H1 (cell line): ENCODE measurements around the gene TCF25. TPM values are rescaled to one million over a fixed set of nuclear protein-coding genes. Genes with fewer than 3 reads are reported as not detected.

Experiments used
- ATF2 ChIP-seq: IDR thresholded peaks from 2 replicates; pipeline ENCODE4 v1.6.1; 2012; ENCODE audit warnings: low read length, inconsistent platforms
- SP4 ChIP-seq: IDR thresholded peaks from 2 replicates; pipeline ENCODE4 v1.6.1; 2012; ENCODE audit warnings: low read length, inconsistent platforms
- polyA plus RNA-seq, 7 experiments: library from polyadenylated mRNA; depleted of rRNA in 3 of 7; stranded (reverse) in 5 of 7; unstranded in 2 of 7; fragments of >200 nt in 5 of 7; fragments of 200-250 nt in 2 of 7; gene quantifications; 1 replicate in 5 of 7; 2 replicates in 1 of 7; 4 replicates in 1 of 7; pipeline versions ENCODE4 v1.2.1 to v1.2.3, GENCODE V29; 2011 to 2013; ENCODE audit warnings: missing spikeins in 2 of 7, mixed read lengths in 2 of 7
- total RNA-seq: library from RNA; stranded (reverse); fragmentation: NEBNext Ultra II Directional; extraction: Animal tissue kit (Norgen Biotek cat#: 25700); gene quantifications from 2 replicates; pipeline ENCODE4 v1.2.1, GENCODE V29; 2021

TCF25 gene
- total and polyA plus RNA-seq, 2 of the 8 experiments (the other 6 are each of a cell fraction or from before 2014, with no cell fraction given) = 78.1 to 102 TPM

GRCh38 chr16:89952049-89952448, 78.7 kb downstream of the TCF25 start (continued):
- TF ChIP-seq ATF2 (no peak), SP4 (no peak)
